NCI-H82 treated with DMSO at 0.1 percent for 48 hours (cell line): ENCODE measurements around the gene CAMSAP1.

Experiments
- DNase-seq: peaks from one replicate; lab custom pipeline; 2025; ENCODE audit not compliant: unreplicated experiment; lab: John Stamatoyannopoulos, UW

The CAMSAP1 gene

GRCh38 chr9:135840107-135840506 lies 67.2 kb downstream of the CAMSAP1 start:
- DNase-seq = no peak

GRCh38 chr9:135839516-135839915 lies 67.8 kb downstream of the CAMSAP1 start:
- no peak for DNase-seq

- no peak for DNase-seq
Measured at GRCh38 chr9:135835131-135835530, 72.2 kb downstream of the CAMSAP1 start.

- no peak for DNase-seq
Measured at GRCh38 chr9:135833864-135834263, 73.5 kb downstream of the CAMSAP1 start.

GRCh38 chr9:135830496-135830895 lies 76.8 kb downstream of the CAMSAP1 start:
- DNase-seq = no peak

- no peak for DNase-seq
Measured at GRCh38 chr9:135828656-135829055, 78.7 kb downstream of the CAMSAP1 start.

GRCh38 chr9:135827866-135828580 lies 79.3 kb downstream of the CAMSAP1 start:
- no peak for DNase-seq

GRCh38 chr9:135827301-135827700 lies 80.0 kb downstream of the CAMSAP1 start:
- DNase-seq = no peak

- DNase-seq = no peak
Measured at GRCh38 chr9:135826188-135826545, 81.2 kb downstream of the CAMSAP1 start.

- no peak for DNase-seq
Measured at GRCh38 chr9:135825435-135826187, 81.7 kb downstream of the CAMSAP1 start.

GRCh38 chr9:135823036-135823435 lies 84.3 kb downstream of the CAMSAP1 start:
- no peak for DNase-seq

- no peak for DNase-seq
Measured at GRCh38 chr9:135822374-135822755, 85.0 kb downstream of the CAMSAP1 start.

- DNase-seq = no peak
Measured at GRCh38 chr9:135821733-135822373, 85.5 kb downstream of the CAMSAP1 start.

- no peak for DNase-seq
Measured at GRCh38 chr9:135821116-135821515, 86.2 kb downstream of the CAMSAP1 start.

- no peak for DNase-seq
Measured at GRCh38 chr9:135820661-135821060, 86.7 kb downstream of the CAMSAP1 start.

GRCh38 chr9:135819905-135820304 lies 87.4 kb downstream of the CAMSAP1 start:
- no peak for DNase-seq

- no peak for DNase-seq
Measured at GRCh38 chr9:135818718-135819475, 88.4 kb downstream of the CAMSAP1 start.

- no peak for DNase-seq
Measured at GRCh38 chr9:135817951-135818717, 89.2 kb downstream of the CAMSAP1 start.

GRCh38 chr9:135816651-135816970 lies 90.7 kb downstream of the CAMSAP1 start:
- DNase-seq = no peak

- no peak for DNase-seq
Measured at GRCh38 chr9:135815830-135816650, 91.3 kb downstream of the CAMSAP1 start.
